Kidney tubule cell (primary cell): ENCODE measurements around the gene ZNF683.
A peak's percentile ranks its signal among the peaks of the same experiment; 100 is the strongest.
"Not testable (repeated sequence)": the region's sequence is repeated elsewhere in the genome, so short reads cannot be mapped to it uniquely, and the experiment has no call there.

Experiments used
- DNase-seq: peaks from one replicate; pipeline ENCODE4 v3.0.0-alpha.2; 2018; ENCODE audit warnings: low spot score

Gene ZNF683

DNA sequence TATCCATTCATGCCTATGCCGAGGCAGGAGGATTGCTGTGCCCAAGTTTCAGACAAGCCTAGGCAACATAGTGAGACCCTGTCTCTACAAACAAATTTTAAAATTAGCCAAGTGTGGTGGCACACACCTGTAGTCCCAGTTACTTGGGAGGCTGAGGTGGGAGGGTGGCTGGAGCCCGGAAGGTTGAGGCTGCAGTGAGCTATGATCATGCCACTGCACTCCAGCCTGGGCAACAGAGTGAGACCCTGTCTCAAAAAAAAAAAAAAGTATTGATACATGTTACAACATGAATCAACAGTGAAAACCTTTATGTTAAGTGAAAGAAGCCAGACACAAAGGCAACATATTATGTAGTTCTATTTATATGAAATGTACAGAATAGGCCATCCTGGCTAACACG, 12.5 kb upstream of the ZNF683 start:
- not testable (repeated sequence) for DNase-seq

GRCh38 chr1:26384076-26384475, 11.5 kb upstream of the ZNF683 start:
- DNase-seq = no peak

DNA sequence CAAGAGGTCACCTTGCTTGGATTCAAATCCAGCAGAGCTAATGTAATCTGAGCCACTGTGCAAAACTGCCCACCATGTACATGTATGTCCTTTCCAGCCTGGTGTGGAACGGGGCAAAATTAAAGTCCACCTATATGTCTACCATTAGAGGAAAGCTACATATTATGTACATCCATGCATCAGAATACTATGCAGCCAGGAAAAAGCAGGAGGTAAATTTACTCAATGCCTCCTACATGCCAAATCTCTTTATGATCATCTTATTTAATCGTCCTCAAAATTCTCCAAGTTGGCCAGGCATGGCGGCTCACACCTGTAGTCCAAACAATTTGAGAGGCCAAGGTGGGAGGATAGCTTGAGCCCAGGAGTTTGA, 6.3 kb upstream of the ZNF683 start:
- no peak for DNase-seq

- peak; percentile 80 for DNase-seq
These were observed 5.7 kb upstream of the ZNF683 start for GRCh38 chr1:26378088-26378878.

GRCh38 chr1:26376050-26376449, 3.5 kb upstream of the ZNF683 start:
- no peak for DNase-seq

DNA sequence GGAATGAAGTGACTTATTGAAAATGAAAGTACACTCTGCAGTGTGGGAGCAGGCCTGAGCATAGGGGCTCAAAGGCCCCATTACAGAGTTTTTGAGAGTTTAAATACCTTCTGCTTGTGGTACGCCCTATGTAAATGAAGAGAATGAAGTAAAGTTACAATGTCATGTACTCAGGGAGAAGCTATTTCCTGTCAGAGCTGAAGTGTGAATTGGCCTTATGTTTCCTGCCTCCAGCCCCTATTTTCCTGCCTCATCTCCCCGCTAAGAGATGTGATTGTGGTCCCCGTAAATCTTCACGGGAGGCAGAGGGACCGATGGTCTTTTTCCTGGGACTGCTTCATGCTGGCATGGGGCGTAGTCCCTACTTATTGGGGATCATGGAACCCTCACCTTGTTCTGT, 2.5 kb upstream of the ZNF683 start:
- no peak for DNase-seq

GRCh38 chr1:26374361-26374760, 1.8 kb upstream of the ZNF683 start:
- not testable (repeated sequence) for DNase-seq

- DNase-seq = no peak
These were observed 1.2 kb upstream of the ZNF683 start for GRCh38 chr1:26373789-26374188.

DNA sequence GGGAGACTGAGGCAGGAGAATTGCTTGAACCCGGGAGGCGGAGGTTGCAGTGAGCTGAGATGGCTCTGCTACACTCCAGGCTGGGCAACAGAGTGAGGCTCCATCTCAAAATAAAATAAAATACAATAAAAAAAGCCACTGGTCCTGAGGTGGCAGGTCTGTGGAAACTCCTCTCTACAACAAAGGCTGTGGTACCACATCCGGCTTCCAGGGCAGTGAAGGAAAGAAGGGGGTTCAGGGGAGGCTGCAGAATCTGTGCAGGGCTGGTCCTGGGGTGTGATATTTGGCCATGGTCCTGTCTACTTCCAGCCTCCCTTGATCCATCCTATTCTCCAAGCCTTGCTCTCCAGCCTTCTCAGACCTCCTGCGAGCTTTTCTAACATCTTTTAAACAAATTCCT, 731 bp upstream of the ZNF683 start:
- DNase-seq = no peak

GRCh38 chr1:26372039-26372438, 511 bp downstream of the ZNF683 start:
- DNase-seq = peak; percentile 19

GRCh38 chr1:26370591-26371382, 1.8 kb downstream of the ZNF683 start:
- DNase-seq = no peak

- no peak for DNase-seq
These were observed 4.1 kb downstream of the ZNF683 start for GRCh38 chr1:26368486-26368885.

GRCh38 chr1:26368006-26368405, 4.5 kb downstream of the ZNF683 start:
- DNase-seq = no peak

- no peak for DNase-seq
These were observed 5.1 kb downstream of the ZNF683 start for GRCh38 chr1:26367441-26367840.

GRCh38 chr1:26364956-26365355, 7.6 kb downstream of the ZNF683 start:
- no peak for DNase-seq

DNA sequence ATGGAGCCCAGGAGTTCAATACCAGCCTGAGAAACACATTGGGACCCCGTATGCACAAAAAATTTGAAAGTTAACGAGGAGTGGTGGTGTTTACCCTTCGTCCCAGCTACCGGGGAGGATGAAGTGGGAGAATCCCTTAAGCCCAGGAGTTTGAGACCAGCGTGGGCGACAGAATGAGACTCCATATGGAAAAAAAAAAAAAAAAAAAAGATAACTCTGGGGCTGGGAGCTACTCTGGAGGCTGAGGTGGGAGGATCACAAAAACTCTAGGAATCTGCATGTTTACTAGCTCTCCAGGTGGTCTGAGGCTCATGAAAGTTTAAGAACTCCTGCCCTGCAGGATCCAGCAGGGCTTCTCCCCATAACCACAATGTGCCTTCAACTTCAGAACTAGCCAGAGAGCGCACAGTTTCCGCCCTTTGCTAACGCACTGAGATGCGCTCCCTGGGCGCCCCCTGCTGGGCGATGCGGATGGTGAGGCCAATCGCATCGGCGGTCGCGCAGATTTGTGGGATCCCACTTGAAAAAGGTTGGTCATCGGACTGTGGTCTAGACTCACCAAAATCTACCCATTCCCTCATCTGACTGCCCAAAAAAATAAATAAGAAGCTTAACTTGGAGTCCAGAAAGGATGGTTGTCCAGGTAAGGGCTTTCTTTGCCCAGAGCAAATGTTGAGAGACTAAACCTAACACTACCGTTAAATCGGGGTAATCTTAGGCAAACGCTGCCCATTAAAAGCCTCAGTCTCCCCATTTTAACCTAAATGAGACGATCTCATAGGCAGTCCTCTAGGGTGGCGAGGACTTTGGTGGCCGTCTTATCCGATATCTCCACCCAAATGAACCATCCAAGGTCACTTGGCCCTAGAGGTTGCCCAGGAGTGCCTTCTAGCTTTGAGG, 8.8 kb downstream of the ZNF683 start:
- DNase-seq = peak; percentile 70

DNA sequence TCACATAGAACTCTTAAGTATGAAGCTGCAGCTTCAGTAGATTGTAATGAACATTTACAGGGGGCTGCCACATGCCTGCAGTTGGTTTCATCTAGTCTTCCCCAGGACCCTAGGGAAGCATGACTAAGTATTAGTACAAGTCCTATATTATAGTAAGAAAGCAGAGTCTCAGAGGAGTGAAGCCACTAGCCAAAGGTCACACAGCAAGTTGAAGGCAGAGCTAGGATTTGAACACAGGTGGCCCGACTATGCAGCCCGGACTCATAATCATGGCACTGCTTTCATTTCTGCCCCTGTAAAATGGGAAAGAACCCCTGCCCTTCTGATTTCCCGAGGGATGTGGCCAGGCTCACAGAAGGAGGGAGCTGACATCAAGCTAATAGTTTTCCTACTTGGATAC, 10.2 kb downstream of the ZNF683 start:
- no peak for DNase-seq

DNA sequence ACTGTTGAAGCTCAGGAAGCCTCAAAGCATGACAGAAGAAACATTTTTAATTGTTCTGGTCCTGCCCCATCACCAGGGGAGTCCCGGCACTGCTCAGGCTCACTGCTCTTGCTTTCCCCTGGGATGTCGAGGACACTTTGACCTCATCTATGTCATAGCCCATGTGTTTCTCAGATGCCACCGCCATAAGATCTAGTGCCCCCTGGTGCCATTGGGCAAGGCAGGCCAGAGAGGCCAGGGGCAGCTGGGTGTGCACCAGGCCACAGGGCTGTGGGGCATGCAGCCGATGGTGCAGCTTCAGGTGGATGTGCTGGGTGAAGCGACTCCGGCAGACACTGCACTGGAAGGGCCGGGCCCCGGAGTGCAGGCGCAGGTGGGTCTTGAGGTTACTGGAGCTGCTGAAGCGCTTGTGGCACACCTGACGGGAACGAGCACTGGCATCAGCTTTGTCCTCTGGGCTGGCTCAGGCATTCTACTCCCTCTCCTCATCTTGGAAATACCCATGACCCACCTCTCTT, 10.9 kb downstream of the ZNF683 start:
- no peak for DNase-seq

DNA sequence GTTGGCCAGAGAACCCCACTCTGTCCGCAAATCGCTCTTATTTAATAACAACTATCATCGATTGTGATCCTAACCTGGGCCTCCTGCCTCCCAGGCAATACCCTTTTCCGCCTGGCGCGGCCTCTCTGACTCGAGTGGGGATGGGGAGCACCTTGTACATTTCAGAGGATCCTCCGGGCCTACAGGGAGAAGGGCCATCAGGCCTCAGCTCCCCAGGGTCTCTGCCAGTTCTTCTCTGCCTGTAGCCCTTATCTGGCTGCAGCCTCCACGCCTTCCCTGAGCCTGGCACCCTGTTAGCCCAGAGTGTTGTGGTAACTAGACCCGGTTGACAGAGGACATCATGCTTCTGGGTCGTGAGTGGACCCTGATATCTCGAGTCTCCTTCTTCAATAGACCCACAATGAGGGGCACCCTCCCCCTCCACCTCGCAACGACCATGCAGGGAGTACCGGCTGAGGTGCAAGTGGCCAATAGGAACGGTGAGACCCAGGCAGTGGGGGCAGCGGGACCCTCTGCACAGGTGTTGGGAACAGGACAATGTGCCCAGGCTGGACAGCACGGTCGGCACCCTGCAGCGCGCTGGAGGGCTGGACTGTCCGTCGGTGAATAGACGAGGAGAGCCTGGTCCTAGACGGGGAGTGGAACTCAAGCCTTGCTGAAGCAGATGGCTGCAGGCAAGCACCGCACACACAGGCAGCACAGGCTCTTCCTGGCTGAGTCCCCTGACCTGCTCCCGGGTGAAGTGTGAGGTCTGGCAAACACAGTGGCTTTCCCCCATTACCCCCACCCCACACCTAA, 11.5 kb downstream of the ZNF683 start:
- no peak for DNase-seq

- no peak for DNase-seq
These were observed 12.4 kb downstream of the ZNF683 start for GRCh38 chr1:26359981-26360806.
